HepG2 (cell line): ENCODE results near the gene RAB40C. TPM values are rescaled to one million over a fixed set of nuclear protein-coding genes. Genes with fewer than 3 reads are reported as not detected.

Experiments used
- AFF4 ChIP-seq: sonication (generic); formaldehyde crosslinking; IDR thresholded peaks from 2 replicates; pipeline ENCODE4 v1.4.0; 2020; ENCODE audit warnings: missing genetic modification reagents
- ARNTL ChIP-seq: sonication (generic); formaldehyde crosslinking; IDR thresholded peaks from 2 replicates; pipeline ENCODE4 v1.4.0; 2020; ENCODE audit warnings: mild to moderate bottlenecking, missing genetic modification reagents
- CCDC6 ChIP-seq: sonication (generic); formaldehyde crosslinking; IDR thresholded peaks from 2 replicates; pipeline ENCODE4 v1.8.1; 2022; ENCODE audit warnings: mild to moderate bottlenecking, missing genetic modification reagents, moderate library complexity
- CEBPG ChIP-seq: IDR thresholded peaks from 2 replicates; pipeline ENCODE4 v1.6.1; 2016
- HIVEP1 ChIP-seq: sonication (generic); formaldehyde crosslinking; IDR thresholded peaks from 2 replicates; pipeline ENCODE4 v1.4.0; 2020; ENCODE audit warnings: mild to moderate bottlenecking, missing genetic modification reagents
- MED1 ChIP-seq: sonication (generic); formaldehyde crosslinking; IDR thresholded peaks from 2 replicates; pipeline ENCODE4 v1.4.0; 2020; ENCODE audit warnings: missing genetic modification reagents
- NRL ChIP-seq: sonication (generic); formaldehyde crosslinking; IDR thresholded peaks from 2 replicates; pipeline ENCODE4 v1.5.0; 2020; ENCODE audit warnings: missing genetic modification reagents, mild to moderate bottlenecking, moderate library complexity, borderline replicate concordance
- SMARCE1 ChIP-seq: fragments of 450-650 bp; IDR thresholded peaks from 2 replicates; pipeline ENCODE4 v1.6.1; 2017; ENCODE audit warnings: borderline replicate concordance
- SP1 ChIP-seq, 2 experiments: fragments of 450-650 bp in 1 of 2; sonication (generic) in 1 of 2; formaldehyde crosslinking in 1 of 2; IDR thresholded peaks; 2 replicates each; pipeline versions ENCODE4 v1.4.0 to v1.6.1; 2016 to 2020; ENCODE audit warnings: missing genetic modification reagents in 1 of 2
- U2AF1 ChIP-seq: fragments of 200-400 bp; formaldehyde crosslinking; optimal IDR thresholded peaks from 2 replicates; pipeline ENCODE3; 2017; ENCODE audit warnings: mild to moderate bottlenecking, low read depth, low read length
- ZFP36 ChIP-seq: fragments of 150-350 bp; IDR thresholded peaks from 2 replicates; pipeline ENCODE4 v1.6.1; 2018; ENCODE audit warnings: borderline replicate concordance, low read length, low read depth; ENCODE audit not compliant: partially characterized antibody
- ZNF142 ChIP-seq: sonication (generic); formaldehyde crosslinking; IDR thresholded peaks from 2 replicates; pipeline ENCODE4 v1.4.0; 2020; ENCODE audit warnings: missing genetic modification reagents
- ZNF180 ChIP-seq: sonication (generic); formaldehyde crosslinking; IDR thresholded peaks from 2 replicates; pipeline ENCODE4 v1.4.0; 2020; ENCODE audit warnings: low read depth, missing genetic modification reagents, borderline replicate concordance
- ZNF687 ChIP-seq: sonication (generic); formaldehyde crosslinking; IDR thresholded peaks from 2 replicates; pipeline ENCODE4 v1.5.1; 2020; ENCODE audit warnings: mild to moderate bottlenecking, missing genetic modification reagents, moderate library complexity
- polyA plus RNA-seq, 8 experiments: library from polyadenylated mRNA; depleted of rRNA in 3 of 8; stranded (reverse) in 7 of 8; unstranded in 1 of 8; fragments of >200 nt; fragmentation: Illumina TruSeq in 4 of 8; extraction: Trizol in 4 of 8; gene quantifications; 2 replicates each; pipeline versions ENCODE4 v1.2.1 to v1.2.3, GENCODE V29; 2011 to 2016; ENCODE audit warnings: low read depth in 4 of 8, missing spikeins in 1 of 8, mixed read lengths in 1 of 8; ENCODE audit not compliant: insufficient read depth in 1 of 8
- total RNA-seq, 5 experiments: library from RNA; depleted of rRNA; stranded (reverse); fragments of >200 nt; fragmentation: Illumina TruSeq; extraction: Trizol; gene quantifications; 2 replicates each; pipeline ENCODE4 v1.2.3, GENCODE V29; 2016; ENCODE audit warnings: low read depth in 1 of 5

RAB40C gene
- total and polyA plus RNA-seq, 2 of the 13 experiments (the other 11 are each of a cell fraction or from before 2014, with no cell fraction given), result 7.7 to 11.5 TPM

GRCh38 chr16:641326-642188, 51.7 kb downstream of the RAB40C start, which contains the start of gene MCRIP2 (continued):
- no peak for TF ChIP-seq AFF4 (CRISPR knock-in tag)
- TF ChIP-seq ZFP36, result no peak
- TF ChIP-seq SMARCE1, result no peak
- peak; percentile 57; the same call in 1 of the 2 replicates for TF ChIP-seq ZNF687 (CRISPR knock-in tag)
- TF ChIP-seq SP1 (IDR thresholded peaks at IDR 0.05), result no peak
- TF ChIP-seq SP1 (CRISPR knock-in tag; IDR thresholded peaks at IDR 0.05), result peak; percentile 77
- TF ChIP-seq MED1, result no peak; the same call in none of the 2 replicates
- TF ChIP-seq NRL (CRISPR knock-in tag), result peak; percentile 54; the same call in 1 of the 2 replicates
- 0 out of 2 replicates have a peak, but pooled peaks have one; percentile 8 for TF ChIP-seq ARNTL (CRISPR knock-in tag)
- TF ChIP-seq CEBPG (CRISPR knock-in tag), result no peak
- 0 out of 2 replicates have a peak, but pooled peaks have one; percentile 49 for TF ChIP-seq CCDC6 (CRISPR knock-in tag)
- no peak for TF ChIP-seq ZNF180 (CRISPR knock-in tag)
- no peak for TF ChIP-seq ZNF142 (CRISPR knock-in tag)
- TF ChIP-seq U2AF1, result no peak
- TF ChIP-seq HIVEP1, result no peak
